PFSK-1 (cell line): Measurements from ENCODE around the gene CFAP61.

ENCODE experiments used
- REST ChIP-seq, 2 experiments: IDR thresholded peaks; 2 replicates each; pipeline versions ENCODE4 v1.6.1 to v1.8.0; 2011 to 2012; ENCODE audit warnings: low read depth in 2 of 2, low read length in 2 of 2, control low read depth in 1 of 2, inconsistent platforms in 1 of 2, mild to moderate bottlenecking in 1 of 2, moderate library complexity in 1 of 2; ENCODE audit not compliant: insufficient read depth in 1 of 2
- TAF1 ChIP-seq: IDR thresholded peaks from 2 replicates; pipeline ENCODE4 v1.6.1; 2012; ENCODE audit warnings: low read length, control low read depth, borderline replicate concordance; ENCODE audit not compliant: insufficient read depth

DNA sequence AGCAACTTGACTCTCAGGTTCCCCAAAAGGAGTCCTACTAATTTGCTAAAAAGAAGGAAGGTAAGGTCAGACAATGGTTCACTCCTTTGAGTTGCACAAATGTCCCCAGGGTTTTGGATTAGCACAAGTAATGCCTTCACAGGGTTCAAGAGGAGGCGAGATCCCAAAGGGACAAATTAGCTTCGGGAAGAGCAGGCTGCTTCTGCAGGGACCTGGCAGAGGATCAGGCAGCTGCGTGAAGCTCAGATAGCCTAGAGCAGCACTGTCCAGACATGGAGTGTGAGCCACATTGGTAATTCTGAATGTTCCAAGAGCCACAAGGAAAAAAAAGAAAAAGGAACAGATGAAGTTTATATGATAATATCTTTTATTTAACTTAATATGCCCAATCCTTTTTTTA, 115.4 kb downstream of the CFAP61 start:
- TF ChIP-seq TAF1 = no peak
- TF ChIP-seq REST (IDR thresholded peaks at IDR 0.05; ENCODE audit: insufficient read depth in 1 of 2, low read depth in 2 of 2, low read length in 2 of 2) = no peak
